Neural progenitor cell (in vitro differentiated cells): Measurements from ENCODE around the gene RNF146.

Experiments used
- EZH2 ChIP-seq: fragments of 200-600 bp; sonication (generic); IDR thresholded peaks from 2 replicates; pipeline ENCODE4 v1.6.1; 2017; ENCODE audit warnings: antibody characterized with exemption, mild to moderate bottlenecking, moderate library complexity
- TF ChIP-seq, protein P1 (sequence below): fragments of 200-600 bp; sonication (generic); IDR thresholded peaks from 2 replicates; pipeline ENCODE4 v1.5.1; 2017; ENCODE audit warnings: antibody characterized with exemption, mild to moderate bottlenecking

- TF ChIP-seq, protein P1, sequence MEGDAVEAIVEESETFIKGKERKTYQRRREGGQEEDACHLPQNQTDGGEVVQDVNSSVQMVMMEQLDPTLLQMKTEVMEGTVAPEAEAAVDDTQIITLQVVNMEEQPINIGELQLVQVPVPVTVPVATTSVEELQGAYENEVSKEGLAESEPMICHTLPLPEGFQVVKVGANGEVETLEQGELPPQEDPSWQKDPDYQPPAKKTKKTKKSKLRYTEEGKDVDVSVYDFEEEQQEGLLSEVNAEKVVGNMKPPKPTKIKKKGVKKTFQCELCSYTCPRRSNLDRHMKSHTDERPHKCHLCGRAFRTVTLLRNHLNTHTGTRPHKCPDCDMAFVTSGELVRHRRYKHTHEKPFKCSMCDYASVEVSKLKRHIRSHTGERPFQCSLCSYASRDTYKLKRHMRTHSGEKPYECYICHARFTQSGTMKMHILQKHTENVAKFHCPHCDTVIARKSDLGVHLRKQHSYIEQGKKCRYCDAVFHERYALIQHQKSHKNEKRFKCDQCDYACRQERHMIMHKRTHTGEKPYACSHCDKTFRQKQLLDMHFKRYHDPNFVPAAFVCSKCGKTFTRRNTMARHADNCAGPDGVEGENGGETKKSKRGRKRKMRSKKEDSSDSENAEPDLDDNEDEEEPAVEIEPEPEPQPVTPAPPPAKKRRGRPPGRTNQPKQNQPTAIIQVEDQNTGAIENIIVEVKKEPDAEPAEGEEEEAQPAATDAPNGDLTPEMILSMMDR: no peak
- no peak for TF ChIP-seq EZH2
These were observed 23.2 kb upstream of the RNF146 start for GRCh38 chr6:127243501-127243900.
